Tibial nerve (tissue), 4 donors: ENCODE data around the gene SNED1. TPM values are rescaled to one million over a fixed set of nuclear protein-coding genes. Genes with fewer than 3 reads are reported as not detected.

Experiments
- DNase-seq, 2 donors: peaks; one replicate each; pipeline ENCODE4 v3.0.0-alpha.2; 2019; ENCODE audit warnings: low spot score in 2 of 2
- H3K27ac ChIP-seq, 4 donors: fragments of 200-600 bp; sonication (generic) in 3 of 4; one replicate each; pipeline ENCODE4 v1.5.1; 2017 to 2019; ENCODE audit warnings: mild to moderate bottlenecking in 1 of 4
- H3K27me3 ChIP-seq, 2 donors: fragments of 200-600 bp; sonication (generic) in 1 of 2; one replicate each; pipeline versions ENCODE4 v1.5.1 to v1.6.0; 2017 to 2019
- H3K36me3 ChIP-seq, 3 donors: fragments of 200-600 bp; sonication (generic); one replicate each; pipeline ENCODE4 v1.5.1; 2018 to 2019
- H3K4me1 ChIP-seq, 4 donors: fragments of 200-600 bp; sonication (generic) in 3 of 4; one replicate each; pipeline ENCODE4 v1.5.1; 2017 to 2019
- H3K4me3 ChIP-seq, 4 donors: fragments of 200-600 bp; sonication (generic) in 3 of 4; one replicate each; pipeline ENCODE4 v1.5.1; 2017 to 2019; ENCODE audit warnings: mild to moderate bottlenecking in 1 of 4, moderate library complexity in 1 of 4
- H3K9me3 ChIP-seq, 4 donors: fragments of 200-600 bp; sonication (generic) in 3 of 4; one replicate each; pipeline ENCODE4 v1.5.1; 2017 to 2019
- CTCF ChIP-seq, 5 experiments: fragments of 200-600 bp in 3 of 5; fragments of 450-650 bp in 2 of 5; sonication (generic) in 3 of 5; IDR thresholded peaks; one replicate each; pipeline ENCODE4 v1.5.1; 2016 to 2019; ENCODE audit warnings: antibody characterized with exemption in 5 of 5, mild to moderate bottlenecking in 3 of 5, moderate library complexity in 2 of 5
- EP300 ChIP-seq, 2 donors: sonication (generic); formaldehyde crosslinking; IDR thresholded peaks; one replicate each; pipeline ENCODE4 v1.6.1; 2017; ENCODE audit warnings: antibody characterized with exemption in 2 of 2, mild to moderate bottlenecking in 1 of 2
- POLR2A ChIP-seq, 2 donors: fragments of 450-650 bp; IDR thresholded peaks; one replicate each; pipeline ENCODE4 v1.6.1; 2017; ENCODE audit warnings: antibody characterized with exemption in 2 of 2, mild to moderate bottlenecking in 2 of 2, moderate library complexity in 2 of 2
- WGBS, 2 donors: methylation state at CpG; one replicate each; pipeline ENCODE4 v1.1.5; 2018; 5-methylcytosine and 5-hydroxymethylcytosine counted together
- total RNA-seq, 4 donors: library from RNA; depleted of rRNA; stranded (reverse); fragments of >200 nt; gene quantifications; one replicate each; pipeline ENCODE4 v1.1.0, GENCODE V29; 2016

Gene SNED1
- total RNA-seq, 4 donors from 2014 or later, result 116 to 226 (median 141) TPM

- H3K36me3 ChIP-seq, result no peaks in the 10 kb centered on the region
- 81 to 86% methylated on average over 14 of the region's 14 CpGs for WGBS, 2 donors
- no peak overlapping the region for H3K4me3 ChIP-seq
- no peaks in the 10 kb centered on the region for H3K9me3 ChIP-seq
- TF ChIP-seq EP300 (IDR thresholded peaks at IDR 0.05), result no peak
- no peak for TF ChIP-seq POLR2A (IDR thresholded peaks at IDR 0.05)
- TF ChIP-seq CTCF (IDR thresholded peaks at IDR 0.05), result no peak
- DNase-seq, result peak in 1 of 2 donors; percentile 7
- H3K4me1 ChIP-seq, result peaks cover 0 to 44% (median 21%) of the 10 kb centered on the region in 4 donors
- H3K27me3 ChIP-seq, result no peaks in the 10 kb centered on the region
- peak overlapping the region in 2 of 4 donors; percentile 37 to 72 for H3K27ac ChIP-seq
Measured at GRCh38 chr2:240952496-240953246, 45.7 kb upstream of the SNED1 start.

GRCh38 chr2:240953426-240954410, 44.7 kb upstream of the SNED1 start:
- no peak overlapping the region for H3K4me3 ChIP-seq
- no peaks in the 10 kb centered on the region for H3K36me3 ChIP-seq
- DNase-seq, result peak in 1 of 2 donors; percentile 8
- peak overlapping the region in 3 of 4 donors; percentile 37 to 72 (median 59) for H3K27ac ChIP-seq
- no peaks in the 10 kb centered on the region for H3K27me3 ChIP-seq
- WGBS, 2 donors, result 39 to 49% methylated on average over 14 of the region's 14 CpGs
- H3K4me1 ChIP-seq, result peaks cover 0 to 55% (median 31%) of the 10 kb centered on the region in 4 donors
- TF ChIP-seq EP300 (IDR thresholded peaks at IDR 0.05) (peak in 1 of 2 donors; percentile 28), CTCF (IDR thresholded peaks at IDR 0.05) (no peak), POLR2A (IDR thresholded peaks at IDR 0.05) (no peak)
- H3K9me3 ChIP-seq, result no peaks in the 10 kb centered on the region

GRCh38 chr2:240954436-240955305, 43.7 kb upstream of the SNED1 start:
- Histone ChIP-seq H3K4me1 (peaks cover 0 to 64% (median 39%) of the 10 kb centered on the region in 4 donors), H3K9me3 (no peaks in the 10 kb centered on the region), H3K36me3 (no peaks in the 10 kb centered on the region), H3K4me3 (no peak overlapping the region), H3K27ac (peak overlapping the region in 2 of 4 donors; percentile 37 to 72), H3K27me3 (no peaks in the 10 kb centered on the region)
- TF ChIP-seq EP300 (IDR thresholded peaks at IDR 0.05) (no peak), CTCF (IDR thresholded peaks at IDR 0.05) (no peak), POLR2A (IDR thresholded peaks at IDR 0.05) (no peak)
- 39 to 53% methylated on average over 15 of the region's 15 CpGs for WGBS, 2 donors
- peak in 1 of 2 donors; percentile 4 for DNase-seq

- H3K36me3 ChIP-seq, result no peaks in the 10 kb centered on the region
- peaks cover 0 to 73% (median 48%) of the 10 kb centered on the region in 4 donors for H3K4me1 ChIP-seq
- no peaks in the 10 kb centered on the region for H3K9me3 ChIP-seq
- peak overlapping the region in 1 of 4 donors; percentile 83 for H3K27ac ChIP-seq
- no peak overlapping the region for H3K4me3 ChIP-seq
- H3K27me3 ChIP-seq, result no peaks in the 10 kb centered on the region
- 82 to 83% methylated on average over 16 to 17 of the region's 17 CpGs for WGBS, 2 donors
- DNase-seq, result peak in 1 of 2 donors; percentile 8
- TF ChIP-seq EP300 (IDR thresholded peaks at IDR 0.05), result no peak
- TF ChIP-seq POLR2A (IDR thresholded peaks at IDR 0.05), result no peak
- TF ChIP-seq CTCF (IDR thresholded peaks at IDR 0.05), result no peak
Measured at GRCh38 chr2:240955306-240956170, 42.9 kb upstream of the SNED1 start.
